SU-DHL-6 (cell line): ENCODE data around the gene HOXB7.

Experiments used
- EZH2phosphoT487 ChIP-seq: fragments of 200-600 bp; sonication (generic), shearing (Covaris generic); conservative IDR thresholded peaks from 2 replicates; pipeline ENCODE4 v1.6.1; 2018; ENCODE audit warnings: mild to moderate bottlenecking, antibody characterized with exemption, low read length, moderate library complexity, mixed read lengths
- TF ChIP-seq, protein P1 (sequence below): fragments of 200-600 bp; sonication (generic); IDR thresholded peaks from one replicate; pipeline ENCODE4 v1.5.1; 2017; ENCODE audit warnings: antibody characterized with exemption, mild to moderate bottlenecking, low read length, moderate library complexity; ENCODE audit not compliant: insufficient read depth, poor library complexity, severe bottlenecking

DNA sequence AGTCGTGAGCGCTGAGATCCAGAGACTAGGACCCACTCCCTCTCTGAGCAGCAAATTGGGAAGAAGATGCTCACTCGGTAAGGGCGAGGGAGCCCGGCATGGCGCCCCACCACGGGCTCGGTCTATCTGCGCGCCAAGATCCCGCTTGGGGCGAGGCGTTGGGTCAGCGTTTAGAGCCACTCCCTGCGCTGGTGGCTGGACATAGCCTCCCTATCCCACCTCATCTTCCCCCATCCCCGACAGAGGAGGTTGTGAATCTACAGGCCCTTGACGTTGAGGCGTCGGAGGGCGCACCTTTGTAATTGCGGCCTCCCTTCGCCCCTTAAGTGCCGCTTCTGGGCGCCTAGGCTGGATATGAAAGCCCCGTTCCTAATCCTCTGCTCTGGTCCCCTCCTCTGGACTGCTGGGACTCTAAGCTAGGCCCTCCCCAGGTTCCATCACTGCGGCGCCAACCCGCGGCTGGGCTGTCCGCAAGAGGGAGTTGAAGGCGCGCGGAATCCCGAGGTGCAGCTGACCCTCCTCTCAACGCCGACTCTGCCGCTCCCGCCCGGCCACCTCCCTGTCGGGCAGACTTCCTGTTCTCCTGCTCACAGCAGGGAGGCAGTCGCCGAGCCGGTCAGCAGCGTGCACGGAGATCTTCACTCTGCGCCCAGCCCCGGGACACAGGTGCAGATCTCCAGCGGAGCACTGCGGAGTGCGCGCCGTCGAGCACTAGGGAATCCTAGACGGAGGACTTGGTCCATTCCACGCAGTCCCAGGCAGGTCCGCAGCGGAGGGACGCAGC is 31.4 kb upstream of the HOXB7 start:
- TF ChIP-seq, protein P1, sequence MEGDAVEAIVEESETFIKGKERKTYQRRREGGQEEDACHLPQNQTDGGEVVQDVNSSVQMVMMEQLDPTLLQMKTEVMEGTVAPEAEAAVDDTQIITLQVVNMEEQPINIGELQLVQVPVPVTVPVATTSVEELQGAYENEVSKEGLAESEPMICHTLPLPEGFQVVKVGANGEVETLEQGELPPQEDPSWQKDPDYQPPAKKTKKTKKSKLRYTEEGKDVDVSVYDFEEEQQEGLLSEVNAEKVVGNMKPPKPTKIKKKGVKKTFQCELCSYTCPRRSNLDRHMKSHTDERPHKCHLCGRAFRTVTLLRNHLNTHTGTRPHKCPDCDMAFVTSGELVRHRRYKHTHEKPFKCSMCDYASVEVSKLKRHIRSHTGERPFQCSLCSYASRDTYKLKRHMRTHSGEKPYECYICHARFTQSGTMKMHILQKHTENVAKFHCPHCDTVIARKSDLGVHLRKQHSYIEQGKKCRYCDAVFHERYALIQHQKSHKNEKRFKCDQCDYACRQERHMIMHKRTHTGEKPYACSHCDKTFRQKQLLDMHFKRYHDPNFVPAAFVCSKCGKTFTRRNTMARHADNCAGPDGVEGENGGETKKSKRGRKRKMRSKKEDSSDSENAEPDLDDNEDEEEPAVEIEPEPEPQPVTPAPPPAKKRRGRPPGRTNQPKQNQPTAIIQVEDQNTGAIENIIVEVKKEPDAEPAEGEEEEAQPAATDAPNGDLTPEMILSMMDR, result no peak
- no peak for TF ChIP-seq EZH2phosphoT487
